Stimulated activated memory B cell treated with anti-CD40 and anti-IgM and Interleukin-4, amounts not matched to agents 10 μg/mL and 1 μg/mL and 100 μg/mL, for 72 hours (primary cell): ENCODE measurements around the gene SNAPC4.

ENCODE experiments used
- ATAC-seq: fragments of 150-1000 bp; cut with Tn5 transposase; 2 replicates; pipeline ENCODE4 v1.10.0; 2021
- H3K27ac Mint-ChIP-seq: one replicate; pipeline ENCODE4 v1.8.0; 2022; ENCODE audit warnings: mild to moderate bottlenecking, mixed read lengths
- H3K27me3 Mint-ChIP-seq: one replicate; pipeline ENCODE4 v1.8.0; 2022; ENCODE audit warnings: mixed read lengths
- H3K36me3 Mint-ChIP-seq: one replicate; pipeline ENCODE4 v1.8.0; 2022; ENCODE audit warnings: mixed read lengths
- H3K4me1 Mint-ChIP-seq: one replicate; pipeline ENCODE4 v1.8.0; 2022; ENCODE audit warnings: mixed read lengths
- H3K4me3 Mint-ChIP-seq: one replicate; pipeline ENCODE4 v1.8.0; 2022; ENCODE audit warnings: mild to moderate bottlenecking, moderate library complexity, mixed read lengths
- H3K9me3 Mint-ChIP-seq: one replicate; pipeline ENCODE4 v1.8.0; 2022; ENCODE audit warnings: mixed read lengths

Gene SNAPC4

GRCh38 chr9:136365775-136366222, 34.2 kb downstream of the SNAPC4 start:
- peaks cover 16% of the 10 kb centered on the region for H3K4me1 Mint-ChIP-seq
- no peak overlapping the region for H3K4me3 Mint-ChIP-seq
- no peak for ATAC-seq
- H3K27me3 Mint-ChIP-seq = no peaks in the 10 kb centered on the region
- no peak overlapping the region for H3K27ac Mint-ChIP-seq
- peaks cover 15% of the 10 kb centered on the region for H3K36me3 Mint-ChIP-seq
- H3K9me3 Mint-ChIP-seq = no peaks in the 10 kb centered on the region

DNA sequence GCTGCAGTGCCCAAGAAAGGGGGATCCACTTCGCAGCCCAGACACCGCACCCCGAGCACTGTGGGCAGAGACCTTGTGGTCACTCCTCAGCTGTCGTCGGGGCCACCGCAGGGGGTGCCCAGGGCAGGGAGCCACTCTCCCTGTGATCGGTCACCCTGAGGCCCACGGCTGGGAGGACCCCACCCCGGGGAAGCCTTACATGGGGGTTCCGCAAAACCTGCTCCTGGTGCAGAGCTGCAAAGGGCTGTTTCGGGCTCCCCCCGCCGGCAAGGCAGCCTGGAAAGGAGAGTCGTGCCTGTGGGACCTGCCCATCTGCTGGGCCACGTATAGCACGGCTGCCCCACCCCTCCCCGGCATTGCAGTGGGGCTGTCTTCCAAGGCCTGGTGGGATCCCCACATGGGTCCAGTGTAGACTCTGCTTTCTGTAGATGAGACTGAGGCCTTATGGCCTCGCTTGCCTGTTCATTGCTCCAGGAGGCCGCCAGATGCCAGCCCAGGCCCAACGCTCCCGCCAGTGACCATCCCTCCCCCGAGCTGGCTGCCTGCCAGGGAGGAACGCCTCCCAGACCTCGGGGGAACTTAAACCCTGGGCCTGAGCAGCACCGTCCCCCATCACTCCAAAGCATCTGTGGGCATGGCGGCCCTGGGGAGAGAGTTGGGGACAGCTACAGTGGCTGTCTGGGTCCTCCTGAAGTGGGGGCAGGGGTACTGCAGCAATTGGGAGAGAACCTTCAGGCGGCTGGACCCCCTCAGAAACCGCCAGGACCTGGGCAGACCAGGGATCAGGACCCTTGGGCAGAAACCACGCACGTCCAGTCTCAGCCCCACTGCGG, 34.8 kb downstream of the SNAPC4 start:
- no peak overlapping the region for H3K4me3 Mint-ChIP-seq
- H3K4me1 Mint-ChIP-seq = peaks cover 16% of the 10 kb centered on the region
- no peak overlapping the region for H3K27ac Mint-ChIP-seq
- no peaks in the 10 kb centered on the region for H3K9me3 Mint-ChIP-seq
- no peaks in the 10 kb centered on the region for H3K27me3 Mint-ChIP-seq
- peaks cover 21% of the 10 kb centered on the region for H3K36me3 Mint-ChIP-seq
- ATAC-seq = no peak

GRCh38 chr9:136363949-136364748, 35.8 kb downstream of the SNAPC4 start:
- no peak for ATAC-seq
- H3K27ac Mint-ChIP-seq = no peak overlapping the region
- peak overlapping the region; percentile 89 for H3K4me3 Mint-ChIP-seq
- H3K36me3 Mint-ChIP-seq = peaks cover 22% of the 10 kb centered on the region
- no peaks in the 10 kb centered on the region for H3K9me3 Mint-ChIP-seq
- H3K27me3 Mint-ChIP-seq = no peaks in the 10 kb centered on the region
- peaks cover 16% of the 10 kb centered on the region for H3K4me1 Mint-ChIP-seq

- no peaks in the 10 kb centered on the region for H3K9me3 Mint-ChIP-seq
- peaks cover 22% of the 10 kb centered on the region for H3K36me3 Mint-ChIP-seq
- H3K4me1 Mint-ChIP-seq = peaks cover 16% of the 10 kb centered on the region
- H3K27me3 Mint-ChIP-seq = no peaks in the 10 kb centered on the region
- ATAC-seq = peak; percentile 92
- H3K27ac Mint-ChIP-seq = peak within 1 kb of the TSS; percentile 82
- H3K4me3 Mint-ChIP-seq = peak within 1 kb of the TSS; percentile 89
These were observed 36.6 kb downstream of the SNAPC4 start, which contains the start of gene DNLZ for GRCh38 chr9:136363106-136363948. Gene DNLZ (minus strand): TSS chr9:136363744. CDS start chr9:136363714, 30 bp downstream.

DNA sequence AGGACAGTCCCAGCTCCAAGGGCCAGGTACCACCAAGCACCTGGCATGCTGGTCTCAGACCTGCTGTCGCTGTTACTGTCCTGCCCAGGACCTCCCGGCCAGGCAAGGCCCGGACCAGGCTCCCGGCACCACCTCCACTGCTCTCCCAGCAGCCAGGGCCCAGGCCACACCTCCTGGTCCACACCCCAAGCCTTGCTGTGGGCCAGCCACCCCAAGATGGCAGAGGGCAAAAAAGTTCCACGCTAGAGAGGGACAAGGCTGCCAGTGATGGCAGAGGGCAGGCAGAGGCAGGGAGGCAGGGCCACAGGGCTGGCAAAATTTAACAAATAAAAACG, 37.6 kb downstream of the SNAPC4 start:
- peaks cover 16% of the 10 kb centered on the region for H3K4me1 Mint-ChIP-seq
- peaks cover 22% of the 10 kb centered on the region for H3K36me3 Mint-ChIP-seq
- no peaks in the 10 kb centered on the region for H3K9me3 Mint-ChIP-seq
- ATAC-seq = no peak
- peak overlapping the region; percentile 89 for H3K4me3 Mint-ChIP-seq
- peak overlapping the region; percentile 82 for H3K27ac Mint-ChIP-seq
- H3K27me3 Mint-ChIP-seq = no peaks in the 10 kb centered on the region

GRCh38 chr9:136361754-136362449, 38.1 kb downstream of the SNAPC4 start:
- peaks cover 16% of the 10 kb centered on the region for H3K4me1 Mint-ChIP-seq
- H3K9me3 Mint-ChIP-seq = no peaks in the 10 kb centered on the region
- no peak for ATAC-seq
- H3K27me3 Mint-ChIP-seq = no peaks in the 10 kb centered on the region
- peaks cover 22% of the 10 kb centered on the region for H3K36me3 Mint-ChIP-seq
- no peak overlapping the region for H3K4me3 Mint-ChIP-seq
- no peak overlapping the region for H3K27ac Mint-ChIP-seq

DNA sequence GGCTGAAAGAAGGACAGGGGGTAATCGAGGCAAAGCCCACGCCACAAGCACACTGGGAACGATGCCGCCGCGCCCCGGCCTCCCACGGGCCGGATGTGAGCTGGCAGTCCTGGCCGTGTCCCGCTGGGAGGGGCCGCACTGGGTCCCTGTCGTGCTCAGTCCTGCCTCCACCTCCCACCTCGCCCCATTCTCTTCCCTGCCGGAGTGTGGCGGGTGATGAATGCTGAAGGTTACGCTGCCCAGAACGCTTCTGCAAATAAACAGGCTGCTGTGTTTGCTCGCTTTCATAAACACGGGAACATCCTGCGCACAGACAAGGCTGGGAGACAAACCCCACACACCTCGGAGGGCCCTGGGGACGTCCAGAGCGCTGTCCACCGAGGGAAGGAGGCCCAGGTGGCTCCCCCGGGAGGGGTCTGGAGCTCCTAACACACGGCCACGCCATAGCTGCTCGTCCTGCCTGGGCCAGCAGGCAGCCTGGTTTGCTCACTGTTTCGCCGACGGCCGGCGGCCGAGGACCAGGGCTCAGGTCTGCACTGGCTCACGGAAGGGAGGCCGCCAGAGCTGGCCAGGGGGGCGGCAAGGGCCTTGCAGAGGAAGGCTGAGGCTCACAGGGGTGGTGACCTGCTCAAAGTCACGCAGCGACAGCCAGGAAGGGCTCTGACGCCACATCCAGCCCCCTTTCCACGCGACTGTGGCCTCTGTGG, 38.8 kb downstream of the SNAPC4 start:
- peaks cover 14% of the 10 kb centered on the region for H3K4me1 Mint-ChIP-seq
- H3K4me3 Mint-ChIP-seq = no peak overlapping the region
- no peaks in the 10 kb centered on the region for H3K27me3 Mint-ChIP-seq
- H3K9me3 Mint-ChIP-seq = no peaks in the 10 kb centered on the region
- H3K27ac Mint-ChIP-seq = no peak overlapping the region
- ATAC-seq = no peak
- peaks cover 22% of the 10 kb centered on the region for H3K36me3 Mint-ChIP-seq

DNA sequence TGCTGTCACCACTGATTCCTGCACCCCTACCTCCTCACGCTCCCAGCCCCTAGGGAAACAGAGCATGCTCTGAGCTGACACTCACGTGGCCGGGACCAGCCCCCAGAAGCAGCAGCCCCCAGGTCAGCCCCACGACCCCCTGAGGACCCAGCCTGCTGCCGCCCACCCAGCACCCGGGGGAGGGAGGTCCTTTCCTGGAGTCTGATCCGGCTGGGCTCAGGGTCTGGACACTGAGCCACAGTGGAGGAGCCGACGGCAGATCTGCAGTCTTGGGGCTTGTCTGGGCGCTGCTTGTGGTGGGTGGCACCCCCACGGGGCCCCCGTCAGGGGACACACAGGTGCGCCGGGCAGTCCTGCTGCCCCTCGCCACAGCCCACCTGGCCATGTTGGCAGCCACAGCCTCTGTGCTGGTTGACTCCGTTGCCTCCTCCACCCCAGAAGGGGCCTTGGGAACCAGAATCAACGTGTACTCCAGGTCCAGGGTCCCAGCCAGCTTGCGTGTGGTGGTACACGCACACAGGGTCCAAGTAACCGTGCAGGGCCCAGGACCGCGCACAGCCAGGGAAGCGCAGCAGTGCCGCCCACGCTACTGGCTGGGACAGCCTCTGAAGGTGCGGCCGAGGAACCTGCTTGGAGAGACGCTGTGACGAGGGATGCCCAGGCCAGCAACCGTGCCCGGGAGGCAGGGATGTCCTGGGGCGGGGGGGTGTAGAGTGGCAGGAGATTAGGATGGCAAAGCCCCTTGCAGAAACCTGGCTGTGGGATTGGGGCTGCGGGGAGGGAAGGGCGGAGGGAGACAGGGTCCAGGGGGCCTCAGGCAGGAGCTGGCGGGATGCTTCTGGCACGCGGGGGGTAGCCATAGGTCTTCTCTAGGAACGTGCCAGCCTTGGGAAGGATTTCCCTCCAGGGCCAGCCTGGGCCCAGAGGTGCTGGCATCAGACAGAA, 39.9 kb downstream of the SNAPC4 start:
- no peak overlapping the region for H3K4me3 Mint-ChIP-seq
- H3K9me3 Mint-ChIP-seq = no peaks in the 10 kb centered on the region
- no peaks in the 10 kb centered on the region for H3K27me3 Mint-ChIP-seq
- ATAC-seq = no peak
- H3K4me1 Mint-ChIP-seq = peaks cover 8% of the 10 kb centered on the region
- no peak overlapping the region for H3K27ac Mint-ChIP-seq
- H3K36me3 Mint-ChIP-seq = peaks cover 22% of the 10 kb centered on the region

GRCh38 chr9:136358888-136359287, 41.1 kb downstream of the SNAPC4 start:
- Mint-ChIP-seq H3K9me3 (no peaks in the 10 kb centered on the region), H3K27ac (no peak overlapping the region), H3K27me3 (peaks cover 11% of the 10 kb centered on the region), H3K4me3 (no peak overlapping the region), H3K36me3 (peaks cover 22% of the 10 kb centered on the region), H3K4me1 (peaks cover 8% of the 10 kb centered on the region)
- no peak for ATAC-seq

GRCh38 chr9:136358016-136358415, 42.0 kb downstream of the SNAPC4 start:
- Mint-ChIP-seq H3K27ac (no peak overlapping the region), H3K27me3 (peaks cover 20% of the 10 kb centered on the region), H3K36me3 (peaks cover 22% of the 10 kb centered on the region), H3K4me1 (peaks cover 8% of the 10 kb centered on the region), H3K4me3 (no peak overlapping the region), H3K9me3 (no peaks in the 10 kb centered on the region)
- ATAC-seq = no peak

DNA sequence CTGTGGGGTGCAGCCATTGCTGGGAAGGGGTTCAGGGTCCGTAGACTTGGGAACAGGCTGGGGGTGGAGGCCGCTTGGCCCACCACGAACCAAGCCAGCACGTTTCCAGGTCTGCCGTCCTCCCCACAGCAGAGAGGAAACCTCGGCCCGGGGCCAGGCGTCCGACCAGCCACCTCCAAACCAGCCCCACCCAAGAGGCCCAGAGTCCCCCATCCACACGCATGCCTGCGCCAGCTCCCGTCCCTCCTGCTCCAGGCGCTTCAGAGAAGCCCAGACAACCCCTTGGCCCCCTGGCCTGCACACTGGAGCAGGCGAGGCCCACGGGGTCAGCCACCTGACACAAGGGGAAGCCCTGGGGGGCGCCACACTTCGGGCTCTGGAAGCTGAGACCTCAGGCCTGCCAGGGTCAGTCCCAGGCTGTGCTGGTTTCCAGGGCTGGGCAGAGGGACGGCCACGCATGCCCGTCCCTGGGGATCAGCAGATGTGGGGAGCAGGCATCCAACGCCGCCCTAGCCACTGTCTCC, 42.7 kb downstream of the SNAPC4 start:
- Mint-ChIP-seq H3K36me3 (peaks cover 18% of the 10 kb centered on the region), H3K9me3 (no peaks in the 10 kb centered on the region), H3K27me3 (peaks cover 28% of the 10 kb centered on the region), H3K4me1 (peaks cover under 1% of the 10 kb centered on the region), H3K4me3 (no peak overlapping the region), H3K27ac (no peak overlapping the region)
- no peak for ATAC-seq

GRCh38 chr9:136355616-136356557, 44.1 kb downstream of the SNAPC4 start:
- peaks cover 28% of the 10 kb centered on the region for H3K27me3 Mint-ChIP-seq
- H3K4me1 Mint-ChIP-seq = no peaks in the 10 kb centered on the region
- H3K4me3 Mint-ChIP-seq = no peak overlapping the region
- ATAC-seq = no peak
- peaks cover 9% of the 10 kb centered on the region for H3K36me3 Mint-ChIP-seq
- H3K9me3 Mint-ChIP-seq = no peaks in the 10 kb centered on the region
- no peak overlapping the region for H3K27ac Mint-ChIP-seq
